AG08396 (cell line): ENCODE measurements around the gene GSDMA.

Source experiments
- DNase-seq: peaks from one replicate; pipeline ENCODE4 v3.0.0; 2012; ENCODE audit warnings: low spot score, mixed read lengths

The GSDMA gene

GRCh38 chr17:39962642-39963220 is at the start of gene GSDMA:
Gene GSDMA, plus strand, starts transcription at chr17:39963004. Its CDS starts 2,684 bp downstream, at chr17:39965688.
- no peak for DNase-seq

- DNase-seq = no peak
Observed at GRCh38 chr17:39913989-39914388, 48.8 kb upstream of the GSDMA start.

GRCh38 chr17:39915559-39915958 is 47.2 kb upstream of the GSDMA start:
- DNase-seq = no peak

- no peak for DNase-seq
Observed at GRCh38 chr17:39916918-39917317, 45.9 kb upstream of the GSDMA start.

- no peak for DNase-seq
Observed at GRCh38 chr17:39919087-39919683, 43.6 kb upstream of the GSDMA start.

GRCh38 chr17:39920218-39921210 is 42.3 kb upstream of the GSDMA start:
- DNase-seq = no peak

GRCh38 chr17:39921323-39921722 is 41.5 kb upstream of the GSDMA start:
- DNase-seq = no peak

- no peak for DNase-seq
Observed at GRCh38 chr17:39922006-39922405, 40.8 kb upstream of the GSDMA start.

GRCh38 chr17:39923230-39923629 is 39.6 kb upstream of the GSDMA start:
- no peak for DNase-seq

- DNase-seq = no peak
Observed at GRCh38 chr17:39923836-39924690, 38.7 kb upstream of the GSDMA start.

- DNase-seq = no peak
Observed at GRCh38 chr17:39924691-39925055, 38.1 kb upstream of the GSDMA start.

- no peak for DNase-seq
Observed at GRCh38 chr17:39925282-39926134, 37.3 kb upstream of the GSDMA start.

- DNase-seq = no peak
Observed at GRCh38 chr17:39926135-39926587, 36.6 kb upstream of the GSDMA start.

- peak; percentile 44 for DNase-seq
Observed at GRCh38 chr17:39926588-39927100, 36.2 kb upstream of the GSDMA start.

- peak; percentile 93 for DNase-seq
Observed at GRCh38 chr17:39927101-39927928, 35.5 kb upstream of the GSDMA start, which contains the start of the genes LRRC3C and ORMDL3. Gene LRRC3C, plus strand, starts transcription at chr17:39927732. Its CDS starts 13,792 bp downstream, at chr17:39941524. Gene ORMDL3, minus strand, starts transcription at chr17:39927601. Its CDS starts 3,398 bp downstream, at chr17:39924203.

GRCh38 chr17:39927929-39928857 is 34.6 kb upstream of the GSDMA start:
- DNase-seq = no peak

- DNase-seq = peak; percentile 77
Observed at GRCh38 chr17:39928858-39929645, 33.8 kb upstream of the GSDMA start.
